ENCODE measurements around the gene MEIS2. TPM values are rescaled to one million over a fixed set of nuclear protein-coding genes. Genes with fewer than 3 reads are reported as not detected.

MEIS2 gene
- total RNA-seq, 1 donor from 2014 or later = 76.9 TPM

GRCh38 chr15:37095770-37096557, 4.4 kb downstream of the MEIS2 start:
- H3K36me3 ChIP-seq = no peaks in the 10 kb centered on the region
- intact Hi-C loops (cut with DNase I) = loop anchor here (5.0 kb wide), 2 partner anchors 74 to 209 kb away; no protein-coding TSS in a partner anchor

GRCh38 chr15:37094915-37095711, 5.2 kb downstream of the MEIS2 start:
- intact Hi-C loops (cut with DNase I) = loop anchor here (5.0 kb wide), 2 partner anchors 73 to 208 kb away; no protein-coding TSS in a partner anchor
- no peaks in the 10 kb centered on the region for H3K27me3 ChIP-seq
- no peaks in the 10 kb centered on the region for H3K36me3 ChIP-seq
- no peaks in the 10 kb centered on the region for H3K9me3 ChIP-seq
- TF ChIP-seq POLR2A (IDR thresholded peaks at IDR 0.05) = no peak
- no peak for TF ChIP-seq POLR2AphosphoS5 (IDR thresholded peaks at IDR 0.05; ENCODE audit: insufficient read depth in 1 of 2, low read depth in 1 of 2)
- H3K4me1 ChIP-seq = peaks cover 29% of the 10 kb centered on the region
- peak overlapping the region; percentile 74 to 80 for H3K4me3 ChIP-seq
- H3K27ac ChIP-seq = peak overlapping the region; percentile 95
- DNase-seq (ENCODE audit: extremely low spot score in 2 of 2) = no peak

More at GRCh38 chr15:37095770-37096557, 4.4 kb downstream of the MEIS2 start:
- H3K9me3 ChIP-seq = no peaks in the 10 kb centered on the region
- H3K4me3 ChIP-seq = peak overlapping the region; percentile 74 to 80
- TF ChIP-seq POLR2AphosphoS5 (IDR thresholded peaks at IDR 0.05; ENCODE audit: insufficient read depth in 1 of 2, low read depth in 1 of 2) (peak in 1 of 2 donors; percentile 21), CTCF (IDR thresholded peaks at IDR 0.05) (no peak)
- H3K27me3 ChIP-seq = no peaks in the 10 kb centered on the region
- H3K27ac ChIP-seq = peak overlapping the region; percentile 95
- peaks cover 29% of the 10 kb centered on the region for H3K4me1 ChIP-seq
- DNase-seq (ENCODE audit: extremely low spot score in 2 of 2) = no peak

GRCh38 chr15:37094333-37094914, 5.9 kb downstream of the MEIS2 start:
- DNase-seq (ENCODE audit: extremely low spot score in 2 of 2) = no peak
- Histone ChIP-seq H3K9me3 (no peaks in the 10 kb centered on the region), H3K27ac (peak overlapping the region; percentile 95), H3K4me3 (peak overlapping the region; percentile 19 to 74), H3K36me3 (no peaks in the 10 kb centered on the region), H3K4me1 (peaks cover 29% of the 10 kb centered on the region), H3K27me3 (no peaks in the 10 kb centered on the region)
- intact Hi-C loops (cut with DNase I) = no loop called here
- TF ChIP-seq CTCF (IDR thresholded peaks at IDR 0.05) (no peak), POLR2AphosphoS5 (IDR thresholded peaks at IDR 0.05; ENCODE audit: insufficient read depth in 1 of 2, low read depth in 1 of 2) (no peak), POLR2A (IDR thresholded peaks at IDR 0.05) (no peak)

GRCh38 chr15:37093480-37094332, 6.6 kb downstream of the MEIS2 start:
- Histone ChIP-seq H3K27ac (peak overlapping the region; percentile 95), H3K9me3 (no peaks in the 10 kb centered on the region), H3K4me1 (peaks cover 34% of the 10 kb centered on the region), H3K27me3 (no peaks in the 10 kb centered on the region), H3K4me3 (peak overlapping the region in 1 of 2 donors; percentile 19), H3K36me3 (no peaks in the 10 kb centered on the region)
- no peak for DNase-seq (ENCODE audit: extremely low spot score in 2 of 2)
- no peak for TF ChIP-seq POLR2AphosphoS5 (IDR thresholded peaks at IDR 0.05; ENCODE audit: insufficient read depth in 1 of 2, low read depth in 1 of 2)
- TF ChIP-seq POLR2A (IDR thresholded peaks at IDR 0.05) = no peak
- TF ChIP-seq CTCF (IDR thresholded peaks at IDR 0.05) = no peak
- intact Hi-C loops (cut with DNase I) = no loop called here

All from vagina (tissue), 2 donors.